ENCODE data around the gene LENG9. TPM values are rescaled to one million over a fixed set of nuclear protein-coding genes. Genes with fewer than 3 reads are reported as not detected.
"Not testable (repeated sequence)": the region's sequence is repeated elsewhere in the genome, so short reads cannot be mapped to it uniquely, and the experiment has no call there.

The LENG9 gene
- total RNA-seq, 1 experiment from 2014 or later = 4.0 TPM

- H3K4me1 ChIP-seq (replicated peaks) = peaks cover 12% of the 10 kb centered on the region
- H3K27ac ChIP-seq = no peak overlapping the region
- H3K4me3 ChIP-seq = no peak overlapping the region
- no peaks in the 10 kb centered on the region for H3K36me3 ChIP-seq
- no peaks in the 10 kb centered on the region for H3K9me3 ChIP-seq (replicated peaks)
- no peak for DNase-seq (ENCODE audit: low read depth in 1 of 2, low spot score in 2 of 2)
- H3K27me3 ChIP-seq (replicated peaks) = no peaks in the 10 kb centered on the region
Measured at GRCh38 chr19:54470991-54471782, 7.6 kb upstream of the LENG9 start.

- no peak for DNase-seq (ENCODE audit: low read depth in 1 of 2, low spot score in 2 of 2)
- Histone ChIP-seq H3K27ac (no peak overlapping the region), H3K9me3 (replicated peaks) (no peaks in the 10 kb centered on the region), H3K4me3 (no peak overlapping the region), H3K27me3 (replicated peaks) (no peaks in the 10 kb centered on the region), H3K4me1 (replicated peaks) (peaks cover 12% of the 10 kb centered on the region), H3K36me3 (no peaks in the 10 kb centered on the region)
Measured at GRCh38 chr19:54470276-54470887, 6.8 kb upstream of the LENG9 start.

GRCh38 chr19:54469496-54469934 lies 5.9 kb upstream of the LENG9 start:
- DNase-seq (ENCODE audit: low read depth in 1 of 2, low spot score in 2 of 2) = no peak
- Histone ChIP-seq H3K9me3 (replicated peaks) (no peaks in the 10 kb centered on the region), H3K4me3 (no peak overlapping the region), H3K4me1 (replicated peaks) (peaks cover 16% of the 10 kb centered on the region), H3K27me3 (replicated peaks) (no peaks in the 10 kb centered on the region), H3K36me3 (no peaks in the 10 kb centered on the region), H3K27ac (no peak overlapping the region)

GRCh38 chr19:54466110-54466480 lies 2.5 kb upstream of the LENG9 start:
- not testable (repeated sequence) for H3K27ac ChIP-seq

GRCh38 chr19:54465426-54466109 lies 2.0 kb upstream of the LENG9 start:
- no peaks in the 10 kb centered on the region for H3K27me3 ChIP-seq (replicated peaks)
- 0 out of 2 replicates have a peak, but pooled peaks cover 5% of the 10 kb centered on the region for H3K9me3 ChIP-seq (replicated peaks)
- peaks cover 29% of the 10 kb centered on the region for H3K36me3 ChIP-seq
- DNase-seq (ENCODE audit: low read depth in 1 of 2, low spot score in 2 of 2) = no peak
- no peak overlapping the region for H3K27ac ChIP-seq
- H3K4me3 ChIP-seq = no peak overlapping the region
- peaks cover 33% of the 10 kb centered on the region for H3K4me1 ChIP-seq (replicated peaks)

More at GRCh38 chr19:54466110-54466480, 2.5 kb upstream of the LENG9 start:
- Histone ChIP-seq H3K4me1 (replicated peaks) (peaks cover 33% of the 10 kb centered on the region), H3K36me3 (peaks cover 25% of the 10 kb centered on the region)
- H3K4me3 ChIP-seq; H3K9me3 ChIP-seq (replicated peaks); DNase-seq (ENCODE audit: low read depth in 1 of 2, low spot score in 2 of 2); H3K27me3 ChIP-seq (replicated peaks): not testable (repeated sequence)

- Histone ChIP-seq H3K4me3 (peak overlapping the region; percentile 53), H3K4me1 (replicated peaks) (peaks cover 33% of the 10 kb centered on the region), H3K27me3 (replicated peaks) (no peaks in the 10 kb centered on the region), H3K27ac (peak overlapping the region; percentile 86), H3K9me3 (replicated peaks) (0 out of 2 replicates have a peak, but pooled peaks cover 5% of the 10 kb centered on the region), H3K36me3 (peaks cover 34% of the 10 kb centered on the region)
- DNase-seq (ENCODE audit: low read depth in 1 of 2, low spot score in 2 of 2) = peak; percentile 89 to 91
Measured at GRCh38 chr19:54464630-54465425, 1.2 kb upstream of the LENG9 start.

GRCh38 chr19:54464044-54464629 lies 559 bp upstream of the LENG9 start:
- Histone ChIP-seq H3K27me3 (replicated peaks) (no peaks in the 10 kb centered on the region), H3K4me1 (replicated peaks) (peaks cover 33% of the 10 kb centered on the region), H3K9me3 (replicated peaks) (0 out of 2 replicates have a peak, but pooled peaks cover 5% of the 10 kb centered on the region), H3K4me3 (peak overlapping the region; percentile 53), H3K27ac (peak overlapping the region; percentile 86), H3K36me3 (peaks cover 38% of the 10 kb centered on the region)
- DNase-seq (ENCODE audit: low read depth in 1 of 2, low spot score in 2 of 2) = peak; percentile 79 to 88

- DNase-seq (ENCODE audit: low read depth in 1 of 2, low spot score in 2 of 2) = peak in 1 of 2 experiments; percentile 78
- peak overlapping the region; percentile 86 for H3K27ac ChIP-seq
Measured at GRCh38 chr19:54462655-54463530, 685 bp downstream of the LENG9 start.

GRCh38 chr19:54462047-54462654 lies 1.4 kb downstream of the LENG9 start:
- DNase-seq (ENCODE audit: low read depth in 1 of 2, low spot score in 2 of 2) = no peak
- Histone ChIP-seq H3K27me3 (replicated peaks) (no peaks in the 10 kb centered on the region), H3K9me3 (replicated peaks) (0 out of 2 replicates have a peak, but pooled peaks cover 5% of the 10 kb centered on the region), H3K4me1 (replicated peaks) (peaks cover 33% of the 10 kb centered on the region), H3K27ac (peak overlapping the region; percentile 86; the same call in 1 of the 2 replicates), H3K4me3 (peak overlapping the region; percentile 53), H3K36me3 (peaks cover 58% of the 10 kb centered on the region)

More at GRCh38 chr19:54462655-54463530, 685 bp downstream of the LENG9 start:
- peaks cover 50% of the 10 kb centered on the region for H3K36me3 ChIP-seq
- H3K27me3 ChIP-seq (replicated peaks) = no peaks in the 10 kb centered on the region
- H3K9me3 ChIP-seq (replicated peaks) = 0 out of 2 replicates have a peak, but pooled peaks cover 5% of the 10 kb centered on the region
- H3K4me1 ChIP-seq (replicated peaks) = peaks cover 33% of the 10 kb centered on the region
- H3K4me3 ChIP-seq = peak overlapping the region; percentile 53

GRCh38 chr19:54461613-54462012 lies 2.0 kb downstream of the LENG9 start:
- Histone ChIP-seq H3K4me3 (no peak overlapping the region), H3K36me3 (peaks cover 63% of the 10 kb centered on the region), H3K27ac (no peak overlapping the region)

GRCh38 chr19:54461210-54461609 lies 2.4 kb downstream of the LENG9 start:
- no peak for DNase-seq (ENCODE audit: low read depth in 1 of 2, low spot score in 2 of 2)
- Histone ChIP-seq H3K27me3 (replicated peaks) (no peaks in the 10 kb centered on the region), H3K4me3 (no peak overlapping the region), H3K4me1 (replicated peaks) (peaks cover 33% of the 10 kb centered on the region), H3K9me3 (replicated peaks) (0 out of 2 replicates have a peak, but pooled peaks cover 5% of the 10 kb centered on the region), H3K36me3 (peaks cover 67% of the 10 kb centered on the region), H3K27ac (no peak overlapping the region)

More at GRCh38 chr19:54461613-54462012, 2.0 kb downstream of the LENG9 start:
- no peak for DNase-seq (ENCODE audit: low read depth in 1 of 2, low spot score in 2 of 2)
- no peaks in the 10 kb centered on the region for H3K27me3 ChIP-seq (replicated peaks)
- H3K9me3 ChIP-seq (replicated peaks) = 0 out of 2 replicates have a peak, but pooled peaks cover 5% of the 10 kb centered on the region
- peaks cover 33% of the 10 kb centered on the region for H3K4me1 ChIP-seq (replicated peaks)
